Fibroblast of lung (primary cell): Measurements from ENCODE around the gene PDS5B.

Experiments
- EZH2 ChIP-seq: IDR thresholded peaks from 2 replicates; pipeline ENCODE4 v1.5.1; 2012; ENCODE audit warnings: low read length, control low read depth, mild to moderate bottlenecking; ENCODE audit errors: missing control alignments
- TF ChIP-seq, protein P1 (sequence below), 2 donors: IDR thresholded peaks in 1 of 2; conservative IDR thresholded peaks in 1 of 2; 1 replicate in 1 of 2; 2 replicates in 1 of 2; pipeline ENCODE4 v1.5.1; 2011 to 2012; ENCODE audit warnings: low read length in 2 of 2, control low read depth in 1 of 2, inconsistent platforms in 1 of 2, low read depth in 1 of 2, mild to moderate bottlenecking in 1 of 2

DNA sequence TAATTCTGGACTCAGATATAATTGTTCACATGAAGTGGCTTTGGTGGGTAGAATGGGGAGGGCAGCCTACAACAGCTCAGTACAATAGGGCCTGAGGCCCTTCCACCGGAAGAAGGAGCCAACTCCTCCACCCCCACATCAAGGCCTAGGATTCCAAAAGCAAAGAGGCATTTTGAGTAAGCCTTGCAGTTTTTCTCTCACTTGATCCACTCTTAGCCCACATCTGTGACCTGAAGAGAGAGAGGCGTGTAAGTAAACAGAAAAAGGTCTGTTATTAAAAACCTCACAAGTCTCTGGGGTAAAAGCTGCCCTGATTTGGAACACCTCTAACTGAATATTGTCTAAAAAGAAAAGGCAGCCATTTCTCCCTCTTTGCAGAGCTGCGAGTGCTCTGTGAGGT is 215.9 kb downstream of the PDS5B start:
- TF ChIP-seq, protein P1, sequence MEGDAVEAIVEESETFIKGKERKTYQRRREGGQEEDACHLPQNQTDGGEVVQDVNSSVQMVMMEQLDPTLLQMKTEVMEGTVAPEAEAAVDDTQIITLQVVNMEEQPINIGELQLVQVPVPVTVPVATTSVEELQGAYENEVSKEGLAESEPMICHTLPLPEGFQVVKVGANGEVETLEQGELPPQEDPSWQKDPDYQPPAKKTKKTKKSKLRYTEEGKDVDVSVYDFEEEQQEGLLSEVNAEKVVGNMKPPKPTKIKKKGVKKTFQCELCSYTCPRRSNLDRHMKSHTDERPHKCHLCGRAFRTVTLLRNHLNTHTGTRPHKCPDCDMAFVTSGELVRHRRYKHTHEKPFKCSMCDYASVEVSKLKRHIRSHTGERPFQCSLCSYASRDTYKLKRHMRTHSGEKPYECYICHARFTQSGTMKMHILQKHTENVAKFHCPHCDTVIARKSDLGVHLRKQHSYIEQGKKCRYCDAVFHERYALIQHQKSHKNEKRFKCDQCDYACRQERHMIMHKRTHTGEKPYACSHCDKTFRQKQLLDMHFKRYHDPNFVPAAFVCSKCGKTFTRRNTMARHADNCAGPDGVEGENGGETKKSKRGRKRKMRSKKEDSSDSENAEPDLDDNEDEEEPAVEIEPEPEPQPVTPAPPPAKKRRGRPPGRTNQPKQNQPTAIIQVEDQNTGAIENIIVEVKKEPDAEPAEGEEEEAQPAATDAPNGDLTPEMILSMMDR (conservative IDR thresholded peaks at IDR 0.05 in 1 of 2, IDR thresholded peaks at IDR 0.05 in 1 of 2; ENCODE audit: low read depth in 1 of 2, low read length in 2 of 2), result no peak
- no peak for TF ChIP-seq EZH2
